Measurements from ENCODE around the gene ORAI3.
A peak's percentile ranks its signal among the peaks of the same experiment; 100 is the strongest.

- TF ChIP-seq CTCF (IDR thresholded peaks at IDR 0.05) (peak; percentile 86 to 96 (median 92)), POLR2AphosphoS5 (IDR thresholded peaks at IDR 0.05) (peak in 1 of 2 donors; percentile 5), EP300 (IDR thresholded peaks at IDR 0.05) (no peak)
Measured at GRCh38 chr16:30941600-30942425, 7.1 kb upstream of the ORAI3 start.

Data from upper lobe of left lung (tissue), 4 donors.